ENCODE data around the gene S1PR1. TPM values are rescaled to one million over a fixed set of nuclear protein-coding genes. Genes with fewer than 3 reads are reported as not detected.

The S1PR1 gene
- total and polyA plus RNA-seq, 2 of the 13 experiments (the other 11 are each of a cell fraction or from before 2014, with no cell fraction given): not detected

- no peak overlapping the region for H3K4me3 ChIP-seq (replicated peaks in 1 of 3; ENCODE audit: insufficient read depth in 1 of 3, low read depth in 2 of 3, low read length in 3 of 3)
- intact Hi-C loops (cut with micrococcal nuclease; ENCODE audit: unreplicated experiment): no loop called here
- no peak for DNase-seq (ENCODE audit: low spot score)
- no peak for TF ChIP-seq BATF2 (CRISPR knock-in tag; IDR thresholded peaks at IDR 0.05)
- no peak for TF ChIP-seq PHF8 (CRISPR knock-in tag; IDR thresholded peaks at IDR 0.05)
- no peak for TF ChIP-seq CBFB (CRISPR knock-in tag; IDR thresholded peaks at IDR 0.05)
- no peak for TF ChIP-seq FOSL1 (CRISPR knock-in tag; IDR thresholded peaks at IDR 0.05; ENCODE audit: borderline replicate concordance)
- TF ChIP-seq HMG20A (CRISPR knock-in tag; IDR thresholded peaks at IDR 0.05; ENCODE audit: borderline replicate concordance): no peak
- no peak for TF ChIP-seq TP53 (CRISPR knock-in tag; conservative IDR thresholded peaks at IDR 0.05)
- TF ChIP-seq GATA4 (IDR thresholded peaks at IDR 0.05; ENCODE audit: borderline replicate concordance, low read depth): no peak
- TF ChIP-seq AGO2 (optimal IDR thresholded peaks at IDR 0.05; ENCODE audit: low read depth, low read length): no peak
- TF ChIP-seq ATF3 (CRISPR knock-in tag; IDR thresholded peaks at IDR 0.05): no peak
- no peak for TF ChIP-seq ZNF768 (CRISPR knock-in tag; IDR thresholded peaks at IDR 0.05)
- TF ChIP-seq ZNF605 (CRISPR knock-in tag; IDR thresholded peaks at IDR 0.05): no peak
- TF ChIP-seq UBTF (CRISPR knock-in tag; IDR thresholded peaks at IDR 0.05): no peak
- no peak overlapping the region for H3K27ac ChIP-seq (ENCODE audit: extremely low read length, insufficient read depth, low read length)
- 69% methylated on average over 3 of the region's 3 CpGs for WGBS (ENCODE audit: low lambda C conversion rate)
- H3K9me3 ChIP-seq (ENCODE audit: low read length): no peaks in the 10 kb centered on the region
- ChIA-PET POLR2A (no interaction called here), CTCF (ENCODE audit: low intra/inter-chr PET ratio, low total read pairs) (no interaction called here)
- no peak for ATAC-seq
- H3K36me3 ChIP-seq (replicated peaks in 1 of 2; ENCODE audit: control insufficient read depth in 1 of 2, insufficient read depth in 2 of 2, low read length in 2 of 2): no peaks in the 10 kb centered on the region
- BruUV-seq (replicated peaks): no TSS peak
- H3K4me2 ChIP-seq (ENCODE audit: low read depth, low read length): no peak overlapping the region
- no peaks in the 10 kb centered on the region for H3K79me2 ChIP-seq (ENCODE audit: insufficient read depth, low read length)
- H2AFZ ChIP-seq (ENCODE audit: low read length): no peak overlapping the region
- H3K27me3 ChIP-seq (ENCODE audit: control insufficient read depth in 1 of 2, insufficient read depth in 2 of 2, low read length in 2 of 2): peaks cover 0 to 1% of the 10 kb centered on the region in 2 experiments; a peak in 2 of 5 replicates
- no peaks in the 10 kb centered on the region for H3K4me1 ChIP-seq (ENCODE audit: insufficient read depth, low read length)
- no peak for FAIRE-seq
- in situ Hi-C loops (cut with HindIII; ENCODE audit: extremely low pct_ligation_motif_present, low pct_unique_long_range_greater_than_20kb): no loop called here
- H3K9ac ChIP-seq (ENCODE audit: insufficient read depth, low read depth, low read length): no peak overlapping the region
- H4K20me1 ChIP-seq (ENCODE audit: insufficient read depth, low read length): no peaks in the 10 kb centered on the region
Measured at GRCh38 chr1:101250222-101250621, 13.4 kb downstream of the S1PR1 start.
